Breast epithelium (tissue), 4 donors: ENCODE measurements around the gene SMPX. TPM values are rescaled to one million over a fixed set of nuclear protein-coding genes. Genes with fewer than 3 reads are reported as not detected.

Source experiments
- DNase-seq, 2 donors: peaks; one replicate each; pipeline ENCODE4 v3.0.0-alpha.2; 2019; ENCODE audit warnings: low spot score in 2 of 2
- H3K27ac ChIP-seq, 2 donors: fragments of 200-600 bp; sonication (generic) in 1 of 2; one replicate each; pipeline ENCODE4 v1.5.1; 2016 to 2019; ENCODE audit warnings: mild to moderate bottlenecking in 1 of 2
- H3K27me3 ChIP-seq, 2 donors: fragments of 200-600 bp; sonication (generic) in 1 of 2; one replicate each; pipeline versions ENCODE4 v1.5.1 to v1.6.0; 2017 to 2019; ENCODE audit warnings: control low read depth in 1 of 2, mild to moderate bottlenecking in 1 of 2
- H3K36me3 ChIP-seq: fragments of 200-600 bp; one replicate; pipeline ENCODE4 v1.5.1; 2019
- H3K4me1 ChIP-seq, 2 donors: fragments of 200-600 bp; sonication (generic); one replicate each; pipeline ENCODE4 v1.5.1; 2016 to 2019; ENCODE audit warnings: control low read depth in 1 of 2
- H3K4me3 ChIP-seq, 3 donors: fragments of 200-600 bp; sonication (generic); 1 replicate in 2 of 3; 2 replicates in 1 of 3; pipeline ENCODE4 v1.5.1; 2016 to 2019; ENCODE audit warnings: mild to moderate bottlenecking in 3 of 3, moderate library complexity in 2 of 3
- H3K9me3 ChIP-seq, 2 donors: fragments of 200-600 bp; sonication (generic) in 1 of 2; one replicate each; pipeline ENCODE4 v1.5.1; 2016 to 2019; ENCODE audit warnings: control low read depth in 1 of 2
- CTCF ChIP-seq, 3 donors: fragments of 450-650 bp; IDR thresholded peaks; one replicate each; pipeline ENCODE4 v1.5.1; 2016 to 2017; ENCODE audit warnings: antibody characterized with exemption in 3 of 3, mild to moderate bottlenecking in 3 of 3, moderate library complexity in 3 of 3
- POLR2A ChIP-seq: fragments of 450-650 bp; IDR thresholded peaks from one replicate; pipeline ENCODE4 v1.6.1; 2016; ENCODE audit warnings: antibody characterized with exemption, mild to moderate bottlenecking, moderate library complexity
- POLR2AphosphoS5 ChIP-seq, 3 donors: sonication (generic); formaldehyde crosslinking; IDR thresholded peaks; one replicate each; pipeline ENCODE4 v1.6.1; 2017; ENCODE audit warnings: antibody characterized with exemption in 3 of 3
- intact Hi-C: fragments of 100-400 bp; cut with DNase I; formaldehyde crosslinking; loops from one replicate; pipeline ENCODE4 v1.15.1; 2023; ENCODE audit warnings: low total_unique reads
- total RNA-seq, 3 donors: library from RNA; depleted of rRNA; stranded (reverse); fragments of >200 nt; gene quantifications; one replicate each; pipeline ENCODE4 v1.1.0, GENCODE V29; 2016

The SMPX gene
- total RNA-seq, 3 donors from 2014 or later = 1.0 TPM; not detected in 2

- H3K9me3 ChIP-seq = peaks cover 0 to 8% of the 10 kb centered on the region in 2 donors
- TF ChIP-seq CTCF (IDR thresholded peaks at IDR 0.05) (no peak), POLR2A (no peak), POLR2AphosphoS5 (IDR thresholded peaks at IDR 0.05) (no peak)
- no peak overlapping the region for H3K27ac ChIP-seq
- no peak for DNase-seq
- no peaks in the 10 kb centered on the region for H3K4me1 ChIP-seq
- no peaks in the 10 kb centered on the region for H3K36me3 ChIP-seq
- H3K4me3 ChIP-seq = peak overlapping the region; percentile 25 to 50 (median 25)
- H3K27me3 ChIP-seq = peaks cover 0 to 45% of the 10 kb centered on the region in 2 donors
- intact Hi-C loops = no loop called here
Measured at GRCh38 chrX:21657318-21658151, 100.4 kb downstream of the SMPX start.

- Histone ChIP-seq H3K9me3 (peaks cover 0 to 8% of the 10 kb centered on the region in 2 donors), H3K27ac (no peak overlapping the region), H3K27me3 (peaks cover 0 to 43% of the 10 kb centered on the region in 2 donors), H3K4me1 (no peaks in the 10 kb centered on the region), H3K36me3 (no peaks in the 10 kb centered on the region), H3K4me3 (no peak overlapping the region)
- DNase-seq = no peak
- intact Hi-C loops = no loop called here
- TF ChIP-seq POLR2AphosphoS5 (IDR thresholded peaks at IDR 0.05) = no peak
- TF ChIP-seq CTCF (IDR thresholded peaks at IDR 0.05) = no peak
- no peak for TF ChIP-seq POLR2A
Measured at GRCh38 chrX:21656587-21657317, 101.2 kb downstream of the SMPX start.

Other genes with a start within 250 kb of the SMPX start
- gene KLHL34, start 99.8 kb downstream of the SMPX start, total RNA-seq = under 1 TPM in 1 of 3 donors, not detected in 2; 0.32 TPM
- 10 to 100 TPM in 1 of 3 donors, 1 to 10 TPM in 2; 8.8 to 13.8 (median 9.9) TPM for gene MBTPS2, start 81.5 kb upstream of the SMPX start, total RNA-seq
- gene YY2, start 97.9 kb upstream of the SMPX start, total RNA-seq = 1 to 10 TPM; 3.5 to 5.0 (median 3.6) TPM
- gene SMS, start 182.6 kb upstream of the SMPX start, total RNA-seq = 10 to 100 TPM; 43.6 to 64.7 (median 44.5) TPM